Measurements from ENCODE around the gene PCCB. TPM values are rescaled to one million over a fixed set of nuclear protein-coding genes. Genes with fewer than 3 reads are reported as not detected.
"Not testable (repeated sequence)": the region's sequence is repeated elsewhere in the genome, so short reads cannot be mapped to it uniquely, and the experiment has no call there.

The PCCB gene
- total RNA-seq, 2 experiments from 2014 or later, result 61.5 to 61.8 TPM

DNA sequence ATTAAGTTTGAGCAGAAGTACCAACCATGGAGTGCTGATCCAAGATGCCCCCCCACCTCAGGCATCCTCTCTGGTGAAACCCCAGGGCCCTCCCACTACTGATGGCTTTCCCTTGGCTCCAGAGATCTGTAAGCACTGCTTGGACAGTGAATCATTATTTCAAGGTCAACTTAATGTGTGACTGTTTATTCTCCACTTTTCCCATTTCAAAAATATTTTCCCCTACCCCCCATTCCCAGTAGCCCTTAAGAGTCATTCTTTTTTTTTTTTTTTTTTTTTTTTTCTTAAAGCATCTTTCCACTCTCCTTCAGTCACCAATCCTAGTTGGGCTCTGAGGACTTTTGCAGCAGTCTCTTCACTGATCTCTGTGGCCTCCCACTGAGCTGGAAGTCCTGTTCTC lies 82.6 kb downstream of the PCCB start:
- Mint-ChIP-seq H3K27ac (no peak overlapping the region), H3K4me3 (no peak overlapping the region), H3K27me3 (no peaks in the 10 kb centered on the region), H3K9me3 (no peaks in the 10 kb centered on the region), H3K4me1 (ENCODE audit: low read depth) (peaks cover 2% of the 10 kb centered on the region), H3K36me3 (ENCODE audit: low read depth) (peaks cover 38% of the 10 kb centered on the region)
- no peak for ATAC-seq
- no peak for DNase-seq
- TF ChIP-seq, protein P1, sequence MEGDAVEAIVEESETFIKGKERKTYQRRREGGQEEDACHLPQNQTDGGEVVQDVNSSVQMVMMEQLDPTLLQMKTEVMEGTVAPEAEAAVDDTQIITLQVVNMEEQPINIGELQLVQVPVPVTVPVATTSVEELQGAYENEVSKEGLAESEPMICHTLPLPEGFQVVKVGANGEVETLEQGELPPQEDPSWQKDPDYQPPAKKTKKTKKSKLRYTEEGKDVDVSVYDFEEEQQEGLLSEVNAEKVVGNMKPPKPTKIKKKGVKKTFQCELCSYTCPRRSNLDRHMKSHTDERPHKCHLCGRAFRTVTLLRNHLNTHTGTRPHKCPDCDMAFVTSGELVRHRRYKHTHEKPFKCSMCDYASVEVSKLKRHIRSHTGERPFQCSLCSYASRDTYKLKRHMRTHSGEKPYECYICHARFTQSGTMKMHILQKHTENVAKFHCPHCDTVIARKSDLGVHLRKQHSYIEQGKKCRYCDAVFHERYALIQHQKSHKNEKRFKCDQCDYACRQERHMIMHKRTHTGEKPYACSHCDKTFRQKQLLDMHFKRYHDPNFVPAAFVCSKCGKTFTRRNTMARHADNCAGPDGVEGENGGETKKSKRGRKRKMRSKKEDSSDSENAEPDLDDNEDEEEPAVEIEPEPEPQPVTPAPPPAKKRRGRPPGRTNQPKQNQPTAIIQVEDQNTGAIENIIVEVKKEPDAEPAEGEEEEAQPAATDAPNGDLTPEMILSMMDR (IDR thresholded peaks at IDR 0.05), result no peak
- CTCF ChIA-PET, result interaction anchor here (1.0 to 1.9 kb wide), 2 partner anchors 18 to 291 kb away, joined by 3 to 5 read pairs; no protein-coding TSS in a partner anchor
- POLR2A ChIA-PET, result interaction anchor here (0.7 kb wide), 1 partner anchor 62 kb away, joined by 4 read pairs; no protein-coding TSS in a partner anchor
- intact Hi-C loops (cut with micrococcal nuclease), result no loop called here

DNA sequence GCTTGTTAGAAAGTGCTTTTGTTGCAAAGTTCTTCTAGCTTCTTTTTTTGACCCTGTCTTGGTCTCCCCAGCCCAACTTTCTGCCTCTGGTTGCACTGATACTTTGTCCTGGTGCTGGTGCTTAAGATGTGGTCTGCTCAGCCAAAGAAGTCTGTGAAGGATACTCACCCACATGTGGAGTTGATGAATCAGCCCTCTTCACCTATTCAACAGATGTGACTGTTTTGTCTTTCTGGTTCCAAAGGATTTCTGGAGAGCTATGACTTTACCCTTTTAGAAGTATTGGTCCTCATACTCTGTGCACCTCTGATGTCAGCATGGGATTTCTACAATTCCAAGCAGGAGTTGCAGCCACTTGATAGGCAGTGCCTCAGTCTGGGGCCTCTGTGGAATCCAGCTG lies 84.1 kb downstream of the PCCB start:
- Mint-ChIP-seq H3K27ac (peak overlapping the region; percentile 10), H3K4me3 (no peak overlapping the region), H3K36me3 (ENCODE audit: low read depth) (peaks cover 37% of the 10 kb centered on the region), H3K9me3 (no peaks in the 10 kb centered on the region), H3K27me3 (no peaks in the 10 kb centered on the region), H3K4me1 (ENCODE audit: low read depth) (peaks cover 2% of the 10 kb centered on the region)
- TF ChIP-seq, protein P1 (IDR thresholded peaks at IDR 0.05), result no peak
- DNase-seq (no peak), ATAC-seq (no peak)
- POLR2A ChIA-PET, result no interaction called here
- intact Hi-C loops (cut with micrococcal nuclease), result no loop called here
- CTCF ChIA-PET, result interaction anchor here (0.8 to 1.9 kb wide), 7 partner anchors 17 to 680 kb away, joined by 3 to 6 read pairs (median 4); partner anchors contain the start of gene STAG1

DNA sequence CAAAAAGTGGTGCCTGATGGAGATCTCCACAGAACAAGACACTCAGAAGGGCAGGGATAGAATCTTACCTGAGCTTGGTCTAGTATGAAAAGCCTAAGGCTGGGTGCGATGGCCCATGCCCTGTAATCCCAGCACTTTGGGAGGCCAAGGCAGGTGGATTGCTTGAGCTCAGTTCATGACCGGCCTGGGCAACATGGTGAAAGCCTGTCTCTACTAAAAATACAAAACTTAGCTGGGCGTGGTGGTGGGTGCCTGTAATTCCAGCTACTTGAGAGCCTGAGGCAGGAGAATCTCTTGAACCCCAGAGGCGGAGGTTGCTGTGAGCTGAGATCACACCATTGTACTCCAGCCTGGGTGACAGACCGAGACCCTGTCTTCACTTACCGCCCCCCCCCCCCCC lies 84.6 kb downstream of the PCCB start:
- CTCF ChIA-PET, result interaction anchor here (1.1 to 1.9 kb wide), 5 partner anchors 16 to 418 kb away, joined by 3 to 6 read pairs (median 5); partner anchors contain the start of gene STAG1
- DNase-seq; intact Hi-C loops (cut with micrococcal nuclease); H3K27me3 Mint-ChIP-seq; H3K4me1 Mint-ChIP-seq (ENCODE audit: low read depth); POLR2A ChIA-PET; H3K4me3 Mint-ChIP-seq; ATAC-seq; H3K9me3 Mint-ChIP-seq: not testable (repeated sequence)
- H3K27ac Mint-ChIP-seq, result peak overlapping the region; percentile 10
- peaks cover 38% of the 10 kb centered on the region for H3K36me3 Mint-ChIP-seq (ENCODE audit: low read depth)

DNA sequence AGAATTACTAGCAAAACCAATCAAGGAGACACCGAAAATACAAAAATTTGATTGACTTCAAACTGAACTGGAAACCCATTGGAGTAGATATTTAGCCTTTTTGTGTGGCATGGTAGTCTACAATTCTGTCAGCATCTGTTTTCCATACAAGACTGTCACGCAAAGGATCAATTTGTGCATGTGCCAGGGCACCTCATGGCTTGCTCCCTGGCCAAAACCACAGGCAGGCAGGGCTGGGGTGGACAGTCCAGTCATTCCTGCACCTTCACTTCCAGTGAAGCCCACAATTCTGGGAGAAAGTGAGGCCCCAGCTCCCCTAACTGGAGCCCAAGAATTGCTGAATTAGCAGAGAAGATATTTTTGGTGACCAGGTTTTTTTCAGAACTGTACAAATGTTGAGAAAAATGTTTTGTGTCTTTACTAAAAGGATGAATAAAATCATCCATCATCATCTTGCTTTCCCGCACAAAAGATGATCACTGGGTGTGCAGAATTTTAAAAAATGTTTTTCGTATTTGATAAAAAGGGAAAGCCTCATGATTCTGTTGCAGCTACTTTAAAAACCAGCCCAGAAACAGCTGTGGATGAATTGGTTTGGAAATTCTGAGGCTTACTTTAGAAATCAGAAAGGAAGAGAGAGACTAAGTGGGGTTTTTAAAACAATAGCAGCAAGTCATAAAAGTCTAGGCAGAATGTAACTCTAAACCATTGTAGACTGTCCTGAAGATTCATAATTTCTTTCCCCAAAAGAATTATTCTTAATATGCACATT lies 86.4 kb downstream of the PCCB start:
- Mint-ChIP-seq H3K27me3 (no peaks in the 10 kb centered on the region), H3K27ac (no peak overlapping the region), H3K4me1 (ENCODE audit: low read depth) (no peaks in the 10 kb centered on the region), H3K4me3 (no peak overlapping the region), H3K36me3 (ENCODE audit: low read depth) (peaks cover 42% of the 10 kb centered on the region), H3K9me3 (no peaks in the 10 kb centered on the region)
- DNase-seq, result no peak
- intact Hi-C loops (cut with micrococcal nuclease), result no loop called here
- ChIA-PET POLR2A (no interaction called here), CTCF (interaction anchor here (0.5 to 1.1 kb wide), 2 partner anchors 11 to 181 kb away, joined by 3 read pairs; no protein-coding TSS in a partner anchor)
- ATAC-seq, result no peak
- TF ChIP-seq, protein P1 (IDR thresholded peaks at IDR 0.05), result no peak

DNA sequence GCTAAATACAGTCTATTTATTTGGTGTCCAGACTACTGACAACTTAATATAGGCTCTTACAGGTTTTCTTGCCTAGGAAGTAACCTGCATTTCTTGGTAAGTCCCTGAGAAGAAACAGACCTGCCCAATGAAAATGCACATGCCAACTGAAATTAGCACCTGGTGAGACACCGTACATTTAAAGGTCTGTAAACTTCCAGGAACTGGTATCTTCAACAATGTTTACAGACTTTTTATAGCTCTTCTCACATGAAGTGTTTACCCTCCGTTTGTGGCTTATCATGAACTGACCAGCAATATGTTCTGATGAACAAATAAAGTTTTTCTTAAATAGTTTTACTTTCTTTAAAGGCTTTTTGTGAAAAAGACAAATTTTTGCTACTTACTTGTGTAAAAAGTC lies 93.3 kb downstream of the PCCB start:
- ChIA-PET POLR2A (no interaction called here), CTCF (interaction anchor here (1.6 kb wide), 1 partner anchor 9 kb away, joined by 6 read pairs; no protein-coding TSS in a partner anchor)
- no peak overlapping the region for H3K4me3 Mint-ChIP-seq
- no peaks in the 10 kb centered on the region for H3K9me3 Mint-ChIP-seq
- H3K4me1 Mint-ChIP-seq (ENCODE audit: low read depth), result no peaks in the 10 kb centered on the region
- TF ChIP-seq, protein P1 (IDR thresholded peaks at IDR 0.05), result no peak
- H3K27me3 Mint-ChIP-seq, result no peaks in the 10 kb centered on the region
- H3K36me3 Mint-ChIP-seq (ENCODE audit: low read depth), result peaks cover 16% of the 10 kb centered on the region
- H3K27ac Mint-ChIP-seq, result no peak overlapping the region
- no peak for ATAC-seq
- intact Hi-C loops (cut with micrococcal nuclease), result no loop called here
- DNase-seq, result no peak
